HCT116 (cell line): Measurements from ENCODE around the gene KRTAP10-9. TPM values are rescaled to one million over a fixed set of nuclear protein-coding genes. Genes with fewer than 3 reads are reported as not detected.

Experiments used
- ATAC-seq: fragments of 200-7000 bp; cut with Tn5 transposase; 2 replicates; pipeline ENCODE4 v1.9.1; 2020; ENCODE audit warnings: mild to moderate bottlenecking, moderate library complexity
- BruUV-seq: library from RNA; stranded (reverse); fragments of 400-500 nt; replicated peaks from 2 replicates; lab custom pipeline; 2021; lab: Mats Ljungman, UMichigan
- CTCF ChIA-PET: fragments of 300-600 bp; sonication (Branson Sonifier 250); formaldehyde crosslinking; loops from one replicate; lab custom pipeline; 2021; ENCODE audit warnings: antibody characterized with exemption; lab: Charles Lee
- POLR2A ChIA-PET: fragments of 300-600, 350-600 bp; sonication (Branson Sonifier 250); formaldehyde crosslinking; loops from one replicate; lab custom pipeline; 2021; ENCODE audit warnings: antibody characterized with exemption; lab: Charles Lee
- RAD21 ChIA-PET, 2 experiments: fragments of 300-600 bp; sonication (Branson Sonifier 250); formaldehyde crosslinking; loops; one replicate each; lab custom pipeline; 2023; ENCODE audit warnings: low total read pairs in 2 of 2; ENCODE audit not compliant: uncharacterized antibody in 2 of 2, unreplicated experiment in 2 of 2, low non-redundant PET in 1 of 2; lab: Charles Lee
- DNase-seq: peaks from one replicate; pipeline ENCODE4 v3.0.0-alpha.2; 2010; ENCODE audit warnings: low read depth, low spot score
- H2AFZ ChIP-seq: fragments of 200-600 bp; shearing (Covaris generic), sonication (generic); 2 replicates; pipeline ENCODE4 v1.6.1; 2017; ENCODE audit warnings: low read depth, mixed run types, mixed read lengths, antibody characterized with exemption, low read length; ENCODE audit not compliant: poor library complexity, severe bottlenecking
- H3K27ac ChIP-seq: 2 replicates; pipeline ENCODE4 v1.5.1; 2012; ENCODE audit warnings: low read depth, low read length
- H3K27me3 ChIP-seq: fragments of 200-600 bp; sonication (generic); 2 replicates; pipeline ENCODE4 v1.6.1; 2016; ENCODE audit warnings: mixed run types, low read length, mixed read lengths; ENCODE audit not compliant: insufficient read depth
- H3K36me3 ChIP-seq, 2 experiments: fragments of 200-500 bp in 1 of 2; fragments of 200-600 bp in 1 of 2; sonication (Bioruptor generic) in 1 of 2; sonication (generic) in 1 of 2; 2 replicates each; pipeline versions ENCODE4 v1.5.1 to v1.6.1; 2014 to 2016; ENCODE audit warnings: low read length in 2 of 2, inconsistent platforms in 1 of 2, mixed read lengths in 1 of 2, mixed run types in 1 of 2; ENCODE audit not compliant: insufficient read depth in 2 of 2, control insufficient read depth in 1 of 2
- H3K4me1 ChIP-seq, 2 experiments: fragments of 200-600 bp in 1 of 2; sonication (generic) in 1 of 2; 2 replicates each; pipeline versions ENCODE4 v1.5.1 to v1.6.1; 2012 to 2017; ENCODE audit warnings: low read length in 2 of 2, inconsistent platforms in 1 of 2, mild to moderate bottlenecking in 1 of 2, mixed read lengths in 1 of 2, mixed run types in 1 of 2, moderate library complexity in 1 of 2; ENCODE audit not compliant: insufficient read depth in 2 of 2, control insufficient read depth in 1 of 2
- H3K4me2 ChIP-seq: fragments of 200-600 bp; sonication (generic); 2 replicates; pipeline ENCODE4 v1.6.1; 2017; ENCODE audit warnings: mixed run types, low read length, mixed read lengths
- H3K4me3 ChIP-seq, 2 experiments: fragments of 200-600 bp in 1 of 2; sonication (generic) in 1 of 2; replicated peaks in 1 of 2; 2 replicates each; pipeline ENCODE4 v1.5.1; 2011 to 2016; ENCODE audit warnings: low read length in 2 of 2, control low read depth in 1 of 2, low read depth in 1 of 2, mild to moderate bottlenecking in 1 of 2, mixed read lengths in 1 of 2, mixed run types in 1 of 2
- H3K79me2 ChIP-seq: fragments of 200-600 bp; sonication (generic); 2 replicates; pipeline ENCODE4 v1.6.1; 2017; ENCODE audit warnings: mild to moderate bottlenecking, mixed run types, low read length, moderate library complexity, mixed read lengths; ENCODE audit not compliant: insufficient read depth
- H3K9ac ChIP-seq: fragments of 200-600 bp; sonication (generic); 2 replicates; pipeline ENCODE4 v1.6.1; 2016; ENCODE audit warnings: low read length, mixed read lengths
- H3K9me2 ChIP-seq: fragments of 200-600 bp; sonication (generic), shearing (Covaris generic); 2 replicates; pipeline ENCODE4 v1.6.1; 2017; ENCODE audit warnings: mixed run types, mild to moderate bottlenecking, moderate library complexity; ENCODE audit not compliant: insufficient read depth
- H3K9me3 ChIP-seq, 2 experiments: fragments of 200-500 bp in 1 of 2; fragments of 200-600 bp in 1 of 2; sonication (Bioruptor generic) in 1 of 2; sonication (generic) in 1 of 2; 2 replicates each; pipeline ENCODE4 v1.6.1; 2014 to 2017; ENCODE audit warnings: low read length in 2 of 2, mixed read lengths in 2 of 2, inconsistent platforms in 1 of 2, low read depth in 1 of 2, mild to moderate bottlenecking in 1 of 2, mixed run types in 1 of 2, moderate library complexity in 1 of 2; ENCODE audit not compliant: control insufficient read depth in 1 of 2, insufficient read depth in 1 of 2
- H4K20me1 ChIP-seq: fragments of 200-600 bp; sonication (generic), shearing (Covaris generic); 2 replicates; pipeline ENCODE4 v1.6.1; 2017; ENCODE audit warnings: mixed run types, mild to moderate bottlenecking, moderate library complexity; ENCODE audit not compliant: insufficient read depth
- CBX3 ChIP-seq: IDR thresholded peaks from 2 replicates; pipeline ENCODE4 v1.6.1; 2012; ENCODE audit warnings: low read depth
- CTCF ChIP-seq, 3 experiments: fragments of 200-600 bp in 1 of 3; sonication (generic) in 1 of 3; IDR thresholded peaks in 2 of 3; conservative IDR thresholded peaks in 1 of 3; 2 replicates each; pipeline ENCODE4 v1.5.1; 2012 to 2017; ENCODE audit warnings: low read depth in 2 of 3, low read length in 2 of 3, antibody characterized with exemption in 1 of 3, borderline replicate concordance in 1 of 3, control low read depth in 1 of 3, mild to moderate bottlenecking in 1 of 3, mixed read lengths in 1 of 3, mixed run types in 1 of 3, moderate library complexity in 1 of 3; ENCODE audit not compliant: insufficient read depth in 1 of 3
- EZH2 ChIP-seq: fragments of 200-600 bp; sonication (generic); IDR thresholded peaks from 2 replicates; pipeline ENCODE4 v1.6.1; 2017; ENCODE audit warnings: antibody characterized with exemption, mixed run types
- EZH2phosphoT487 ChIP-seq: fragments of 200-600 bp; IDR thresholded peaks from 2 replicates; pipeline ENCODE4 v1.6.1; 2018; ENCODE audit warnings: antibody characterized with exemption, borderline replicate concordance
- FOSL1 ChIP-seq: IDR thresholded peaks from 2 replicates; pipeline ENCODE4 v1.6.1; 2012; ENCODE audit warnings: low read depth
- POLR2A ChIP-seq: IDR thresholded peaks from 2 replicates; pipeline ENCODE4 v1.7.0; 2011; ENCODE audit warnings: borderline replicate concordance; ENCODE audit not compliant: insufficient read depth, insufficient read length; ENCODE audit errors: extremely low read depth
- POLR2AphosphoS5 ChIP-seq: IDR thresholded peaks from 2 replicates; pipeline ENCODE4 v1.6.1; 2011; ENCODE audit warnings: mild to moderate bottlenecking, low read depth, low read length, moderate library complexity
- RAD21 ChIP-seq: IDR thresholded peaks from 2 replicates; pipeline ENCODE4 v1.6.1; 2012; ENCODE audit warnings: low read depth, mild to moderate bottlenecking
- REST ChIP-seq: IDR thresholded peaks from 2 replicates; pipeline ENCODE4 v1.6.1; 2012; ENCODE audit warnings: low read depth
- SP1 ChIP-seq: IDR thresholded peaks from 2 replicates; pipeline ENCODE4 v1.6.1; 2012; ENCODE audit warnings: low read depth
- TCF7L2 ChIP-seq: IDR thresholded peaks from 2 replicates; pipeline ENCODE4 v1.7.0; 2011; ENCODE audit warnings: borderline replicate concordance, inconsistent platforms; ENCODE audit not compliant: insufficient read depth, insufficient read length; ENCODE audit errors: extremely low read depth
- YY1 ChIP-seq: IDR thresholded peaks from 2 replicates; pipeline ENCODE4 v1.6.1; 2011; ENCODE audit warnings: low read length, low read depth, moderate library complexity, mild to moderate bottlenecking; ENCODE audit not compliant: insufficient replicate concordance; ENCODE audit errors: extremely low read depth
- ZFX ChIP-seq: fragments of 450-650 bp; IDR thresholded peaks from 2 replicates; pipeline ENCODE4 v1.6.1; 2017
- ZNF274 ChIP-seq: fragments of 200-500 bp; sonication (Bioruptor generic); IDR thresholded peaks from 2 replicates; pipeline ENCODE4 v1.6.1; 2014; ENCODE audit warnings: mild to moderate bottlenecking, low read depth, low read length, inconsistent platforms
- intact Hi-C: fragments of 100-400 bp; cut with micrococcal nuclease; formaldehyde crosslinking; loops from 2 replicates; pipeline ENCODE4 v1.10.0; 2022
- total RNA-seq: library from RNA; stranded (reverse); gene quantifications from one replicate; pipeline ENCODE4 v1.2.1, GENCODE V29; 2021; ENCODE audit not compliant: unreplicated experiment

The KRTAP10-9 gene
- total RNA-seq, 1 experiment from 2014 or later = not detected

DNA sequence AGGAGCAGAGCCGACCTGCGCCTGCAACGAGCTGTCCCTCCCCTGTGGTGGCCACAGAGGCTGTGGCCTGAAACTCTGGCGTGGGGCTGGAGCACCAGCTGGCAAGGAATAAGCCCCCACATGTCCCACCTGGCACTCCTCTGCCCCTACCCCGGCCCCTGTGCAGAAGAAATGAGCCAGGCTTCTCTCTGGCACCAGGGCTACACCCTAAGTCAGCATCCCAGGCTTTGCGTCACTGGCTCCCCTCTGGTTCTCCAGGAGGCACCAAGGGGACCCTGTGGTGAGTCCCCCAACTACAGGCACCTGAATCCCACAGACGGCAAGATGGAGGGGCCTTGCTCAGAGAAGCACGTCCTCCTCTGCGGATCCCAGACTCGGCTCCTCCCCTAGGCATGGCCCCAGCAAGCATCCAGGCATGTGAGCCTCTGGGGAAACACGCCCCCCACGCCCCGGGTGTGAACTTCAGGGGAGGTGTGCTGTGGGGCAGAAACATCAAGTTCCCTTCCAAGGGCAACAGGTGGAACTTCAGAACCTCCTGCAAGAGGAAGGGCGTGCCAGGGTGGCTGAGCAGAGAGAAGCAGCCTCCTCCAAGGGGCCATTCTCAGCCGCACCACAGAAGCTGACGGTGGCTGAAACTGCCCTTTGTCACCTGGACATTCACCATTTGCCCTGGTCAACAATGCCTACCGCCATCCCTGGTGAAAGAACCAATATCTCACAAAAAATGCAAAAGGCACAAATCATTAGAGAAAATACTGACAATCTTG lies 23.6 kb upstream of the KRTAP10-9 start:
- ATAC-seq = no peak
- ChIA-PET POLR2A (no interaction called here), RAD21 (no interaction called here), CTCF (no interaction called here)
- Histone ChIP-seq H3K4me2 (no peak overlapping the region), H3K27me3 (peaks cover 11% of the 10 kb centered on the region; the same call in 1 of the 2 replicates), H3K27ac (no peak overlapping the region), H3K9me2 (no peaks in the 10 kb centered on the region), H3K9ac (no peak overlapping the region), H4K20me1 (no peaks in the 10 kb centered on the region), H2AFZ (no peak overlapping the region), H3K36me3 (no peaks in the 10 kb centered on the region), H3K79me2 (no peaks in the 10 kb centered on the region), H3K9me3 (no peaks in the 10 kb centered on the region), H3K4me1 (no peaks in the 10 kb centered on the region; a peak in 1 of 4 replicates), H3K4me3 (no peak overlapping the region)
- no TSS peak for BruUV-seq
- intact Hi-C loops = no loop called here
- no peak for DNase-seq
- TF ChIP-seq ZNF274 = no peak
- no peak for TF ChIP-seq TCF7L2
- TF ChIP-seq EZH2phosphoT487 = no peak
- no peak for TF ChIP-seq FOSL1
- TF ChIP-seq ZFX = no peak
- TF ChIP-seq YY1 = no peak
- no peak for TF ChIP-seq POLR2A
- TF ChIP-seq SP1 = no peak
- TF ChIP-seq REST = no peak
- TF ChIP-seq CTCF (IDR thresholded peaks at IDR 0.05 in 2 of 3, conservative IDR thresholded peaks at IDR 0.05 in 1 of 3; ENCODE audit: borderline replicate concordance in 1 of 3, insufficient read depth in 1 of 3, low read depth in 2 of 3, low read length in 2 of 3) = no peak
- no peak for TF ChIP-seq RAD21
- no peak for TF ChIP-seq CBX3
- no peak for TF ChIP-seq POLR2AphosphoS5
- TF ChIP-seq EZH2 = no peak
